HFFc6 (cell line): ENCODE measurements around the gene ARHGAP32. TPM values are rescaled to one million over a fixed set of nuclear protein-coding genes. Genes with fewer than 3 reads are reported as not detected.

Source experiments
- DNase-seq: peaks from one replicate; pipeline ENCODE4 v3.0.0-alpha.2; 2018
- H3K27ac Mint-ChIP-seq: 2 replicates; pipeline ENCODE4 v1.8.0; 2020; ENCODE audit warnings: mild to moderate bottlenecking, mixed read lengths
- H3K27me3 Mint-ChIP-seq: 2 replicates; pipeline ENCODE4 v1.8.0; 2021; ENCODE audit warnings: mild to moderate bottlenecking, moderate library complexity, mixed read lengths; ENCODE audit not compliant: insufficient read depth
- H3K36me3 Mint-ChIP-seq: 2 replicates; pipeline ENCODE4 v1.8.0; 2021; ENCODE audit warnings: low read depth, mixed read lengths
- H3K4me1 Mint-ChIP-seq: 2 replicates; pipeline ENCODE4 v1.8.0; 2020; ENCODE audit warnings: low read depth, mixed read lengths
- H3K4me3 Mint-ChIP-seq: 2 replicates; pipeline ENCODE4 v1.8.0; 2020; ENCODE audit warnings: mild to moderate bottlenecking, moderate library complexity, mixed read lengths
- H3K9me3 Mint-ChIP-seq: 2 replicates; pipeline ENCODE4 v1.8.0; 2020; ENCODE audit warnings: mild to moderate bottlenecking, mixed read lengths
- CTCF ChIP-seq: fragments of 200-600 bp; sonication (generic); IDR thresholded peaks from 2 replicates; pipeline ENCODE4 v1.5.0; 2021; ENCODE audit warnings: antibody characterized with exemption, mild to moderate bottlenecking
- total RNA-seq, 6 experiments: library from RNA; stranded (reverse); fragmentation: NEBNext Ultra II Directional; extraction: Animal tissue kit (Norgen Biotek cat#: 25700); gene quantifications; 2 replicates in 1 of 6; 3 replicates in 5 of 6; pipeline ENCODE4 v1.2.3, GENCODE V29; 2021

Gene ARHGAP32
- total RNA-seq, 6 experiments from 2014 or later = 7.6 to 8.7 (median 8.0) TPM

DNA sequence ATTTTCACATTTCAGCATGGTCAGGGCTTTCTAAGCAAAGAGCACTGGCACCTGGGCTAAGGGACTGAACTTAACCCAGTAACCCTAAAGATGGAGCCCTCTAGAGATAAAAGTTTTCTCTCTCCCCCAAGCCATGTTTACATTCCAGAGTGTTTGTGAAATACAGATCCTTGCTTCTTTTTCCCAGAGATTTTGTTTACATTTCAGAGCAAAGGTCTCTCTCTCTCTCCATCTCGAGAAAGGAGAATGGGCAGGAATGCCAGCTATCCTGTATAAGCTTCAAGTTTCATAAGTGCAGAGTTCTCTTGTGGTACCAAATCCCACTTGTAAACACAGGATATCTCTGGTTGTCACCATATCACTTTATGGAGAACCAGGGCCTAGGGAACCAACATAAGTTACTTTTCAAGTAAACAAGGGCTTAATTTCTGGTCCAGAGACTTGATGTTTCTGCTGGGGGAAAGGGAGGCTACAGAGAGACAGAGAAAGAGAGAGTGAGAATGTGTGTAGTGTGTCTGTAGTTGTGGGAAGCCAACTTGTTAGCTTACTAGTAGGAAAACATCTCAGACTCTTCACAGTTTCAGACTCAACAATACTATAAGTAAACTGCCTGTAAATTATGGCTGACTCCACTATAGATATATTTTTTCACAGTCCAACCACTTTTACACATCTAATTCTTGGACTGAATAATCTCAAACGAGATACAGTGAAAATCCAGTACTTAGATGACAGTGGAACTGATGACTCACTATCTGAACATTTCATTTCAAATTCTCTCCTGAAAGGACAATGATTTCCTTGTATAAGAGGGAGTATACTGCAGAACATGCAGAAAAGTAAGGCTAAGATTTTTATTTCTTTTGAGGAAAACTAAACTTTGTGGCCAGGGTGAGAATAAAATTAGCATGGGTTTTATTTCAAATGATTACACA, 76.2 kb downstream of the ARHGAP32 start:
- H3K27me3 Mint-ChIP-seq = no peaks in the 10 kb centered on the region
- peak overlapping the region; percentile 27 for H3K4me3 Mint-ChIP-seq
- no peak for TF ChIP-seq CTCF
- peaks cover 21% of the 10 kb centered on the region for H3K4me1 Mint-ChIP-seq
- peak; percentile 25 for DNase-seq
- H3K27ac Mint-ChIP-seq = peak overlapping the region; percentile 68
- H3K9me3 Mint-ChIP-seq = no peaks in the 10 kb centered on the region
- H3K36me3 Mint-ChIP-seq = no peaks in the 10 kb centered on the region

- H3K36me3 Mint-ChIP-seq = peaks cover 22% of the 10 kb centered on the region
- no peak overlapping the region for H3K4me3 Mint-ChIP-seq
- no peak for TF ChIP-seq CTCF
- no peak for DNase-seq
- H3K4me1 Mint-ChIP-seq = no peaks in the 10 kb centered on the region
- no peak overlapping the region for H3K27ac Mint-ChIP-seq
- no peaks in the 10 kb centered on the region for H3K27me3 Mint-ChIP-seq
- H3K9me3 Mint-ChIP-seq = peaks cover 8% of the 10 kb centered on the region; the same call in 1 of the 2 replicates
These were observed 82.4 kb downstream of the ARHGAP32 start for GRCh38 chr11:129109701-129110100.

DNA sequence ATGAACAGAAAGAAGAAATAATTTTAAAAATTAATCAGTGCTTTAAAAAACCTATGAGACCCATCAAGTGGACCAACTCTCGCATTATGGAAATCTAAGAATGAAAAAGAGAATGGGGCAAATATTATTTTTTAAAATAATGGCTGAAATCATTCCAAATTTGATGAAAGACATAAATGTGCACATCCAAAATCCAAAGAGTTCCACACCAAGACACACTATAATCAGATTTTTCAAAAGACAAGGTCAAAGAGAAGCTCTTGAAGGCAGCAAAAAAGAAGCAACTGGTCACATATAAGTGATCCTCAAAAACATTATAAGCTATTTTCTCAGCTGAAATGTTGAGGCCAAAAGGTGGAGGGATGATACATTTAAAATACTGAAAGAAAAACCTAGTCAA, 85.3 kb downstream of the ARHGAP32 start:
- Mint-ChIP-seq H3K4me3 (no peak overlapping the region), H3K9me3 (peaks cover 8% of the 10 kb centered on the region; the same call in 1 of the 2 replicates), H3K27ac (no peak overlapping the region), H3K36me3 (peaks cover 22% of the 10 kb centered on the region), H3K4me1 (0 out of 2 replicates have a peak, but pooled peaks cover 7% of the 10 kb centered on the region), H3K27me3 (no peaks in the 10 kb centered on the region)
- TF ChIP-seq CTCF = no peak
- no peak for DNase-seq

DNA sequence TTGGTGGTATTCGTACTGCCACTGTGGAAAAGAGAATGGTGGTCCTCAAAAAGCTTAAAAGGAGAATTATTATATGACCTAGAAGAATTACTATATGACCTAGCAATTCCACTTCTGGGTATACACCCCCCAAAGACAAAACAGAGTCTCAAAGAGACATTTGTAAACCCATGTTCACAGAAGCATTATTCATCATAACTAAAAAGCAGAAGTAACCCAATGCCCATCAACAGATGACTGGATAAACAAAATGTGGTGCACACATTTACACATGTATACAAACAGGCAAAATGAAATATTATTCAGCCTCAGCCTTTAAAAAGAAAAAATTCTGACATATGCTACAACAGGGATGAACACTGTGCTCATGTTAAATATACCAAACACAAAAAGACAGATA, 89.4 kb downstream of the ARHGAP32 start:
- H3K4me1 Mint-ChIP-seq = 0 out of 2 replicates have a peak, but pooled peaks cover 7% of the 10 kb centered on the region
- H3K27me3 Mint-ChIP-seq = no peaks in the 10 kb centered on the region
- H3K4me3 Mint-ChIP-seq = no peak overlapping the region
- no peak overlapping the region for H3K27ac Mint-ChIP-seq
- TF ChIP-seq CTCF = no peak
- peaks cover 24% of the 10 kb centered on the region for H3K36me3 Mint-ChIP-seq
- peaks cover 10% of the 10 kb centered on the region for H3K9me3 Mint-ChIP-seq
- DNase-seq = no peak

- Mint-ChIP-seq H3K27me3 (no peaks in the 10 kb centered on the region), H3K4me1 (0 out of 2 replicates have a peak, but pooled peaks cover 7% of the 10 kb centered on the region), H3K9me3 (peaks cover 15% of the 10 kb centered on the region), H3K4me3 (no peak overlapping the region), H3K27ac (no peak overlapping the region), H3K36me3 (peaks cover 28% of the 10 kb centered on the region)
- no peak for TF ChIP-seq CTCF
- DNase-seq = no peak
These were observed 89.9 kb downstream of the ARHGAP32 start for GRCh38 chr11:129102225-129102624.
